Putamen (tissue), 1 donor: ENCODE data around the gene EGLN1.

Source experiments
- DNase-seq: peaks from one replicate; pipeline ENCODE4 v3.0.0-alpha.2; 2016; ENCODE audit warnings: low spot score

The EGLN1 gene

DNA sequence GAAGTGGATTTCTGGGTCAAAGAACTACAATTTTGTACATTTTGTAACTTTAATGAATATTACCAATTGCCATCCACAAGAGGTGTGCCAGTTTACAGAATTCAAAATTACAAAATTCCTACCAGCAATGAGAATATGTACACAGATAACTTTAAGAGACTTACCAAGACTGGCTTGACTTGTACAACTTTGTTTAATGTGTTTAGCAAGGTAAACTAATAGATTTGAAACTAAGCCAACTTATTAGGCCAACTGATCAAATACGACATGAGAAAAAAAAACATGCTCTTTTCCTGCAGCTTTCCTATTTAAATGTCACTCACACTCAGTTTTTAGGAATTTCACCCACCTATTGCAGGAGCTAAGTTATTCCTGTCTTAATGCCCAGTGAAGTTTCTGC, 95.8 kb downstream of the EGLN1 start:
- DNase-seq, result no peak

GRCh38 chr1:231324660-231325059, 97.4 kb downstream of the EGLN1 start:
- DNase-seq, result no peak

DNA sequence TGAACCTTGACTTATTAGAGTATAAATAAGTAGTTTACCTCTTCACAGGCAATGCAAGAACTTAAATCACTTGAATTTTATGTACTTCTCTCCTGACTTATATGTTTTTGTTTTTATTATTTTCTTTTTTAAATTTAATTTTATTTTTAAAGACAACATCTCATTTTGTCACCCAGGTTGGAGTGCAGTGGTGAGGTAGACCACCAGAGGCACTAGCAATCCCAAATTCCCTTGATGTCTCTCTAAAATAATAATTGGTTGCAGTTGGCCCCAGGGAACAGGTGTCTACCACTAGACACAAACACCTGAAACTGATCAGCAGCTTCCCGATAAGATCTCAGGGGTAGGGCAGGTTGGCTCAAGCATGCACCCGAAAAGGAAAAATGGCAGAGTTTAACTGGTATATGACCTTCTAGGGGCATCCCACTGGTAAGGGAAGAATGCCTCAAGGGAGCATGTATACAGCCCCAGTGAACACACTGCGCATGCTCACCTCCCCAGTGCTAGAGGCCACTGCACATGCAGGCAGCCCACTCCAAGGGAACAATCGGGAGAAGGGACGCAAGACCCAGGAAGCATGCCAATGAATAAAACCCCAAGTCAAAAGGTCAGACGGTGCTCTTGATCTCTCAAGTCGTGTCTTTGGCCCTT, 99.1 kb downstream of the EGLN1 start:
- no peak for DNase-seq

GRCh38 chr1:231319080-231319479, 103.0 kb downstream of the EGLN1 start:
- no peak for DNase-seq

DNA sequence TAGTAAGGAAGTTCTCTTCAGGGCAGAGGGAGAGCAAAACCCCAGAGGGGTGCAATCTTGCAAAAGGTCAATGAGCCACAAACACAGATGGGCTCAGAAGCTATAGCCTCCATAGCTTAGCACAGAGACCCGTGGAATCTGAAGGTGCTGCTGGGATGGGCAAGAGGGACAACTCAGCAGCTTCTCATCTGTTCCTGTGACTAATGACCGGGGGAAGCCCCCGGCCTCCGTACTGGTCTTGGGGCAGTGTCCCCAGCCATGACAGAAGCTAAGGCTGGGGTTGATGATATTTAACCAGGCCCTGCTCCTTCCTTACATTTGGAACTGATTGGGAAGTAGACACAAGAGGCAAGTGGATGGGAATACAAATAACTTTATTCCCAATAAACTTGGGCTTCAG, 103.5 kb downstream of the EGLN1 start:
- DNase-seq, result no peak

GRCh38 chr1:231318015-231318355, 104.1 kb downstream of the EGLN1 start:
- DNase-seq, result no peak

DNA sequence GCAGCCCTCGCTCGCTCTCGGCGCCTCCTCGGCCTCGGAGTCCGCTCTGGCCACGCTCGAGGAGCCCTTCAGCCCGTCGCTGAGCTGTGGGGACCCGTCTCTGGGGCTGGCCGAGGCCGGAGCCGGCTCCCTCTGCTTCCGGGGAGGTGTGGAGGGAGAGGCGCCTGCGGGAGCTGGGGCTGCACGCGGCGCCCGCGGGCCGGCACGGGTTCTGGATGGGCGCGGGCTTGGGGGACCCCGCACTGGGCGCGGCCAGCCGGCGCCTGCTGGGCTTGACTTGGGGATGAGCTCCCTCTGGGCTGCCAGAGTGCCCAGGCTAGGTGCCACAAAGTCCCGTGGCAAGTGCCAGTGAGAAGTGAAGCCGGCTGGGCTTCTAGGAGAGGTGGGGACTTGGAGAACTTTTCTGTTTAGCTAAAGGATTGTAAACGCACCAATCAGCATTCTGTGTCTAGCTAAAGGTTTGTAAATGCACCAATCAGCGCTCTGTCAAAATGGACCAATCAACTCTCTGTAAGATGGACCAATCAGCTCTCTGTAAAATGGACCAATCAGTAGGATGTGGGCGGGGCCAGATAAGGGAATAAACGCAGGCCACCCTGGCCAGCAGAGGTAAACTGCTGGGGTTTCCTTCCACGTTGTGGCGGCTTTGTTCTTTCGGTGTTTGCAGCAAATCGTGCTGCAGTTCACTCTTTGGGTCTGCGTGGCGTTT, 104.6 kb downstream of the EGLN1 start:
- no peak for DNase-seq

GRCh38 chr1:231315887-231316286, 106.2 kb downstream of the EGLN1 start:
- DNase-seq, result no peak
